GM12873 (cell line): ENCODE data around the gene AMBRA1.
A peak's percentile ranks its signal among the peaks of the same experiment; 100 is the strongest.

Source experiments
- TF ChIP-seq, protein P1 (sequence below): IDR thresholded peaks from 2 replicates; pipeline ENCODE4 v1.5.1; 2012; ENCODE audit warnings: low read depth, mild to moderate bottlenecking, moderate library complexity, low read length, control low read depth; ENCODE audit not compliant: insufficient read depth; ENCODE audit errors: missing control alignments

The AMBRA1 gene

DNA sequence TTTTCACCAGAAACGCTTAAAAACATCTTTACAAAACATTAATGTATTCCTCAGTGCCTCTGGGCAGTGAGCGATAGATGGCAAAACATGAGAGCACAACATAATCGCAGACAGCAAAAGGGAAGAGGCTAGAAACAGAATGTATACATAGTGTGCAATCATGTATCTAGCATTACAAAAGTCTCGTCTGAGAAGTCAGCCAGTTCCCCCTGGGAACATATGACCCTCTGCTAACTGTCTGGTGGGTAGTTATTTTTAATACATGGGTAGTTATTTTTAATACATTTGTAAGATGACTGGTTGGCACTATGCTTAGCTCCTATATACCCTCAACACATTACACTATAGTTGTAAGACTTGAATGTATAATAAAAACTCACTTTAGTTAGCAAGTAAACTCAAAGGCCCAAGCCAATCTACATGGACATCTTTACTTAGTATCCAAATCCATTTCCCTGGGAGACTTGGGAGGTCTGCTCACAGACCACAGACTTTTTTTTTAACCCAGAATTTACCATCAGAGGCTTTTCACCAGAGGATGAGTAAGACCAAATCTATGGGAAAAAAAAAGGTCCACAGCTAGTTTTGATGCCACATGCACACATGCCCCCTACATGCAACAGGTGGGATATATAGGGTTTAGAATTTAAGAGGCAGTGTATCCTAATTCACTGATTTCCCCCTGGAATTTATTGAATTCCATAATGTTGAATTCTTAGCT lies 71.7 kb downstream of the AMBRA1 start:
- TF ChIP-seq, protein P1, sequence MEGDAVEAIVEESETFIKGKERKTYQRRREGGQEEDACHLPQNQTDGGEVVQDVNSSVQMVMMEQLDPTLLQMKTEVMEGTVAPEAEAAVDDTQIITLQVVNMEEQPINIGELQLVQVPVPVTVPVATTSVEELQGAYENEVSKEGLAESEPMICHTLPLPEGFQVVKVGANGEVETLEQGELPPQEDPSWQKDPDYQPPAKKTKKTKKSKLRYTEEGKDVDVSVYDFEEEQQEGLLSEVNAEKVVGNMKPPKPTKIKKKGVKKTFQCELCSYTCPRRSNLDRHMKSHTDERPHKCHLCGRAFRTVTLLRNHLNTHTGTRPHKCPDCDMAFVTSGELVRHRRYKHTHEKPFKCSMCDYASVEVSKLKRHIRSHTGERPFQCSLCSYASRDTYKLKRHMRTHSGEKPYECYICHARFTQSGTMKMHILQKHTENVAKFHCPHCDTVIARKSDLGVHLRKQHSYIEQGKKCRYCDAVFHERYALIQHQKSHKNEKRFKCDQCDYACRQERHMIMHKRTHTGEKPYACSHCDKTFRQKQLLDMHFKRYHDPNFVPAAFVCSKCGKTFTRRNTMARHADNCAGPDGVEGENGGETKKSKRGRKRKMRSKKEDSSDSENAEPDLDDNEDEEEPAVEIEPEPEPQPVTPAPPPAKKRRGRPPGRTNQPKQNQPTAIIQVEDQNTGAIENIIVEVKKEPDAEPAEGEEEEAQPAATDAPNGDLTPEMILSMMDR = peak; percentile 32

DNA sequence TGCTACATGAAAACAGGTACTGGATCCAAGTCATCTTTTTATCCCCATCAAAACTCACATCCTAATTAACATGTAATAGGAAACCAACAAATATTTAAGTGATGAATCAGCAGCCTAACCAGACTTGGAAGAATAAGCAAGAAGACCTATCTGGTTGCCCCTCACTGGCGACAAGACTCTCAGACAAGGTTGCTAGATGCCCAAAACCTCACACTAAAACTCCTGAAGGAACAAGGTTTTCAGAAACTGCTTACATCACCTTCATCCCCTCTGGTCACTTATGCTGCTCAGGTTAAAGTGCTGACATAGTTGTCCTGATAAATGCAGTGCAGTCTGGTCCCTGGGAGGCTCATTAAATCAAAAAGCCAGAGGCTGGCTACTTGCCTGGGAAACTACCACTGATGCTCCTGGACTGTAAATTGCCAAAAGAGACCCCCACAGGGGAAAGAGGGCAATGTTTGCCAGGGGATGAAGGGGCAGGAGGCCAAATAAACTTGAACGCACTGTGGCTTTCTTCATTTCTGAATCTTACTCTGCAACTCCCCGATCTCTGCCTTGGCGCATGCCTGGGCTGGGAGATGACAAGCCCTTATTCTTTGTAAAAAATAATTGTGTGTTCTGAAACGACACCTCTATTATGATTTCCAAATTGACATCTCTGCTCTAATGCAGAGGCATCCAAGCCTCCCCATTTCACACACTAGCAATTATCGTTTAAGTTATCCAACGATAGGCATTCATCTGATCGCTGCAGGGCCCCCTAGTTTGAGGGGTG lies 72.7 kb downstream of the AMBRA1 start:
- TF ChIP-seq, protein P1 = no peak

DNA sequence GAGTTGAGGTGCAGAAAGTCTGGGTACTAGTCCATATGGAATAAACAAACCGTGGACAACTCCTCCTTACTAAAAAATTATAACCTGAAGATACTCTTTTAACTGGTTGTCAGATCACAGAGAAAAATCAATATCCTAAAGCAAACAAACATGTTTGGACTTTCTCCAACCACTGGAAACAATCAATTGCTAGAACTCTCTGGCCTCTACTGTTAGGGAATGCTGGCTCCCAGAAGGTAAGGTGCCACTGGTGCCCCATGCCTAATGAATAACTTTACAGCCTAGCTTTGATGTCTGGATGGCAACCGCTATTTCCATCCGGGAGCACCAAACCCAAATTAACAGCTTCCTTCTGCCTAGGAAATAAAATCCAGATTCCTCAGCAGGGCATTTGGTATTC lies 74.5 kb downstream of the AMBRA1 start:
- TF ChIP-seq, protein P1 = no peak

DNA sequence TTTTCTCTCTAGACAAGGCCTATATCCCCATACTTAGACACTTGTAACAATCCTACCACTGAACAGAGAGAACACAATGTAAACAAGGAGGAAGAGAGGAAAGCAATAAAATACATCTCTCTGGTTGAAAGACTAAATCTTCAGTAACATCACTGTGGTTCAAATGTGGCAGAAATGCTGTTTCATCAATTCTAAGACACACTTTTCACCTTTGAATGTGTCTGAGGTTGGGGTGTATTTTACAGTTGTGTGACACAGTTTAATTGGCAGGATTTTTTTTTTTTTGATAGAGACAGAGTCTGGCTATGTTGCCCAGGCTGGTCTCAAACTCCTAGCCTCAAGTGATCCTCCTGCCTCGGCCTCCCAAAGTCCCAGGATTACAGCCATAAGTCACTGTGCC lies 79.5 kb downstream of the AMBRA1 start:
- TF ChIP-seq, protein P1 = no peak

DNA sequence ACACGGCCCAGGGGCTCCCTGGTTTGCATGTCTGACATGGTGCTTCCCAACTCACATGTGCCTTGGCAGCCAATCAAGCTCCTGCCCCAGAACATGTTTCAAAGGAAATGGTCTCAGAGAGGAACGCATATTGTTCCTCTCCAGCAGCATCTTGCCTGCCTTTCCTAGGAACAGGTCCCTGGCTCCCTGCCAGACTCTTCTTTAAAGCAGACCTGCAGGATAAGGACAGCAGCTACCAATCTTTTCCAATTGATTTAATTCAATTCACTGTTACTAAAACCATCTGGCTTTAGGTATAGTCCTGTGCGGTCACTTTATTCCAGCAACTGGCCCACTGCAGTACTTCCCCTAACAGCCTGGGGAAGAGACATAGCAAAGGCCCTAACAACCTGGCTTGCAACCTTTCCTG lies 79.9 kb downstream of the AMBRA1 start:
- TF ChIP-seq, protein P1 = no peak

DNA sequence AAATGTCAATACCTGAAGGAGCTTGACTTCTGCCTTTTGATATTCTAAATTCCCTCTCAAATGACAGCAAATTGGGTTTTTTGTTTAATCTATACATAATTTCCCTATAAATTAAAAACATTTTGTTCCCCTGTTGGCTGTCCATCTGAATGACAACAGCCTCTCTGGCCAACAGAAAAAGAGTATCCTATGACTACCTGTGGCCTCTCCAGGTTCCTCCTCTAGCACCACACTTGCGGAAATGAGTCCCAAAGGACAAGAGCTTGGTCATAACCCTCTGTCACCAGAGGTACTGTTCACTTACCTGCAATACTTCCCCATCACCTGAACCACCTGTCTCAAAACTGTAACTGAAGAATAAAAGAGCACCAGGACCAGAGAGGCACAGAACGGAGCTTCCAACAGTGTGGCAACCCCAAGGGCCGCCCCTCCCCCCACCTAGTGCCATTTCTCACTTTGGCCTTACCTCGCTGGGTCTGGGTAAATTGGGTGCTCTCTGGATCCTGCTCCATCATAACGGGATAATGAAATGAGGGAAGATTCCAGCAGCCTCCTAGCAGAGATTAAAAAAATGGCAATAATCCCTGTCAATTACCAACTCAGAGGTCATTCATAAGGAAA lies 81.5 kb downstream of the AMBRA1 start:
- TF ChIP-seq, protein P1 = no peak

DNA sequence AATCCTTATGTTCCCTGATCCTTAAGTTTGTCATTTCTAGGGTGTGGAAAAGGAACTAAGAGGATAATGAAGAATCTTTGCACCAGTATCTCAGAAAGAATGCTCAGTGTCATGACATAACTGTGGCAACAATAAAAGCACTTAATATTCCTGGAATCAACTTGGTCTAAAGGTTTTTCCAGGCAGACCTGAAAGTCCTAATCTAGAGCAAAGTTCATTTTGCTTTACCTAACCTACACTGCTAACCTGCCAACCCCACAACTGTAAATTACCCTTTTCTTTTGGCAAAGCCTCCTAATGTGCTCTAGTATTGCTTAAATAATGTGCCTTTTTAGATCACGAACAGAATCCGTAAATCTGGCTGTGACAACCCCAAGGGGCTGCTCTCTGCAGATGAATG lies 82.5 kb downstream of the AMBRA1 start:
- TF ChIP-seq, protein P1 = no peak
